ENCODE measurements around the gene KRT15. TPM values are rescaled to one million over a fixed set of nuclear protein-coding genes. Genes with fewer than 3 reads are reported as not detected.

The KRT15 gene
- total and polyA plus RNA-seq, 9 of the 15 experiments (the other 6 are each of a cell fraction or from before 2014, with no cell fraction given): 0.28 to 4.4 (median 0.56) TPM

DNA sequence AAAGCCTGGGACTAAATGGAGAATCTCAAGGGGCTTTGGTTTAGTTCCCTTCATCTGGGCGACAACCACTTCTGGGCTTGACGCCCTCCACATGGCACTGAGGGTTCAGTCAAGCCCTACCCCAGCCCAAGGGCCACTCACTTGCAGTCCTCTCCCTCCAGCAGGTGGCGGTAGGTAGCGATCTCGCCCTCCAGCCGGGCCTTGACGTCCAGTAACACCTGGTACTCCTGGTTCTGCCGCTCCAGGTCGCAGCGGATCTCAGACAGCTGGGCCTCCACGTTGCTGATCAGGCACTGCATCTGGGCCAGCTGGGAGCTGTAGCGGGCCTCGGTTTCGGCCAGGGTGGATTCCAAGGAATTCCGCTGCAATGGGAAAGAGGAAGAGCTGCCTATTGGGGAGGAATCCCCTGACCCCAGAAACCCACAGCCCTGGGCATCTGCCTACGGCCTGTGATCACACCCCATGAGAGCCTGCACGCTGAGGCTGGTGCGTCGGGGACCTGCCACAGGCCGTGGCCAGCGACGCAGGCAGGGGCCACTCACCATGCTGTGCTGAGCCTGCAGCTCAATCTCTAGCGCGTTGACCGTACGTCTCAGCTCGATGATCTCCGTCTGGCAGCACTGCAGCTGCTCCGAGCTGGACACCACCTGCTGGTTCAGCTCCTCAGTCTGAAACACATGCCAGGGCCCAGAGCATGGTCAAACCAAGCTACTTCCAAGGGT is 31.7 kb downstream of the KRT15 start (continued):
- 0 out of 2 replicates have a peak, but pooled peaks have one; percentile 12 for TF ChIP-seq KLF16 (IDR thresholded peaks at IDR 0.05)
- no peak for TF ChIP-seq ZFP91 (CRISPR knock-in tag; IDR thresholded peaks at IDR 0.05)
- TF ChIP-seq SRSF7 (optimal IDR thresholded peaks at IDR 0.05; ENCODE audit: low read depth, low read length): no peak
- no peak for TF ChIP-seq ZNF766 (CRISPR knock-in tag; conservative IDR thresholded peaks at IDR 0.05)
- peak; percentile 22; the same call in 1 of the 2 replicates for TF ChIP-seq TFAP4 (CRISPR knock-in tag; IDR thresholded peaks at IDR 0.05; ENCODE audit: borderline replicate concordance)
- TF ChIP-seq SAFB2 (IDR thresholded peaks at IDR 0.05; ENCODE audit: borderline replicate concordance, low read depth, low read length, severe bottlenecking): no peak
- peak; percentile 88 for TF ChIP-seq SMC3 (conservative IDR thresholded peaks at IDR 0.05; ENCODE audit: insufficient read depth, low read depth, low read length)
- no peak for TF ChIP-seq ELF4 (CRISPR knock-in tag; IDR thresholded peaks at IDR 0.05)
- no peak for TF ChIP-seq MXD1 (CRISPR knock-in tag; IDR thresholded peaks at IDR 0.05; ENCODE audit: borderline replicate concordance, poor library complexity, severe bottlenecking)
- TF ChIP-seq, protein P1, sequence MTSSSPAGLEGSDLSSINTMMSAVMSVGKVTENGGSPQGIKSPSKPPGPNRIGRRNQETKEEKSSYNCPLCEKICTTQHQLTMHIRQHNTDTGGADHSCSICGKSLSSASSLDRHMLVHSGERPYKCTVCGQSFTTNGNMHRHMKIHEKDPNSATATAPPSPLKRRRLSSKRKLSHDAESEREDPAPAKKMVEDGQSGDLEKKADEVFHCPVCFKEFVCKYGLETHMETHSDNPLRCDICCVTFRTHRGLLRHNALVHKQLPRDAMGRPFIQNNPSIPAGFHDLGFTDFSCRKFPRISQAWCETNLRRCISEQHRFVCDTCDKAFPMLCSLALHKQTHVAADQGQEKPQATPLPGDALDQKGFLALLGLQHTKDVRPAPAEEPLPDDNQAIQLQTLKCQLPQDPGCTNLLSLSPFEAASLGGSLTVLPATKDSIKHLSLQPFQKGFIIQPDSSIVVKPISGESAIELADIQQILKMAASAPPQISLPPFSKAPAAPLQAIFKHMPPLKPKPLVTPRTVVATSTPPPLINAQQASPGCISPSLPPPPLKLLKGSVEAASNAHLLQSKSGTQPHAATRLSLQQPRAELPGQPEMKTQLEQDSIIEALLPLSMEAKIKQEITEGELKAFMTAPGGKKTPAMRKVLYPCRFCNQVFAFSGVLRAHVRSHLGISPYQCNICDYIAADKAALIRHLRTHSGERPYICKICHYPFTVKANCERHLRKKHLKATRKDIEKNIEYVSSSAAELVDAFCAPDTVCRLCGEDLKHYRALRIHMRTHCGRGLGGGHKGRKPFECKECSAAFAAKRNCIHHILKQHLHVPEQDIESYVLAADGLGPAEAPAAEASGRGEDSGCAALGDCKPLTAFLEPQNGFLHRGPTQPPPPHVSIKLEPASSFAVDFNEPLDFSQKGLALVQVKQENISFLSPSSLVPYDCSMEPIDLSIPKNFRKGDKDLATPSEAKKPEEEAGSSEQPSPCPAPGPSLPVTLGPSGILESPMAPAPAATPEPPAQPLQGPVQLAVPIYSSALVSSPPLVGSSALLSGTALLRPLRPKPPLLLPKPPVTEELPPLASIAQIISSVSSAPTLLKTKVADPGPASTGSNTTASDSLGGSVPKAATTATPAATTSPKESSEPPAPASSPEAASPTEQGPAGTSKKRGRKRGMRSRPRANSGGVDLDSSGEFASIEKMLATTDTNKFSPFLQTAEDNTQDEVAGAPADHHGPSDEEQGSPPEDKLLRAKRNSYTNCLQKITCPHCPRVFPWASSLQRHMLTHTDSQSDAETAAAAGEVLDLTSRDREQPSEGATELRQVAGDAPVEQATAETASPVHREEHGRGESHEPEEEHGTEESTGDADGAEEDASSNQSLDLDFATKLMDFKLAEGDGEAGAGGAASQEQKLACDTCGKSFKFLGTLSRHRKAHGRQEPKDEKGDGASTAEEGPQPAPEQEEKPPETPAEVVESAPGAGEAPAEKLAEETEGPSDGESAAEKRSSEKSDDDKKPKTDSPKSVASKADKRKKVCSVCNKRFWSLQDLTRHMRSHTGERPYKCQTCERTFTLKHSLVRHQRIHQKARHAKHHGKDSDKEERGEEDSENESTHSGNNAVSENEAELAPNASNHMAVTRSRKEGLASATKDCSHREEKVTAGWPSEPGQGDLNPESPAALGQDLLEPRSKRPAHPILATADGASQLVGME (CRISPR knock-in tag; IDR thresholded peaks at IDR 0.05): no peak
- TF ChIP-seq MCM2 (IDR thresholded peaks at IDR 0.05; ENCODE audit: low read depth): no peak
- TF ChIP-seq BRD4 (IDR thresholded peaks at IDR 0.05): no peak
- no peak for TF ChIP-seq PHTF2 (CRISPR knock-in tag; IDR thresholded peaks at IDR 0.05)
- TF ChIP-seq ZNF79 (CRISPR knock-in tag; IDR thresholded peaks at IDR 0.05; ENCODE audit: low read depth): no peak
- no peak for TF ChIP-seq HMGXB4 (CRISPR knock-in tag; IDR thresholded peaks at IDR 0.05)
- TF ChIP-seq HMGN3 (IDR thresholded peaks at IDR 0.05; ENCODE audit: borderline replicate concordance, extremely low read depth, insufficient read length, low read depth, low read length): peak; percentile 26
- TF ChIP-seq L3MBTL2 (IDR thresholded peaks at IDR 0.05): peak; percentile 42; the same call in 1 of the 2 replicates
